ENCODE data around the gene CASP6.

The CASP6 gene

GRCh38 chr4:109718759-109719158, 15.5 kb upstream of the CASP6 start:
- no peak for DNase-seq (ENCODE audit: extremely low read depth, low read depth)
- no peak for TF ChIP-seq CTCF (IDR thresholded peaks at IDR 0.05; ENCODE audit: low read depth, low read length)

GRCh38 chr4:109713500-109713899, 10.3 kb upstream of the CASP6 start:
- no peak for TF ChIP-seq CTCF (IDR thresholded peaks at IDR 0.05; ENCODE audit: low read depth, low read length)
- DNase-seq (ENCODE audit: extremely low read depth, low read depth): no peak

GRCh38 chr4:109708990-109709389, 5.7 kb upstream of the CASP6 start:
- TF ChIP-seq CTCF (IDR thresholded peaks at IDR 0.05; ENCODE audit: low read depth, low read length): no peak
- no peak for DNase-seq (ENCODE audit: extremely low read depth, low read depth)

- no peak for DNase-seq (ENCODE audit: extremely low read depth, low read depth)
- no peak for TF ChIP-seq CTCF (IDR thresholded peaks at IDR 0.05; ENCODE audit: low read depth, low read length)
These were observed 5.2 kb upstream of the CASP6 start for GRCh38 chr4:109708435-109708834.

GRCh38 chr4:109703664-109704361, 568 bp upstream of the CASP6 start:
- TF ChIP-seq CTCF (IDR thresholded peaks at IDR 0.05; ENCODE audit: low read depth, low read length): no peak
- DNase-seq (ENCODE audit: extremely low read depth, low read depth): no peak

- DNase-seq (ENCODE audit: extremely low read depth, low read depth): no peak
- no peak for TF ChIP-seq CTCF (IDR thresholded peaks at IDR 0.05; ENCODE audit: low read depth, low read length)
These were observed 1.5 kb downstream of the CASP6 start for GRCh38 chr4:109701566-109702410.

- TF ChIP-seq CTCF (IDR thresholded peaks at IDR 0.05; ENCODE audit: low read depth, low read length): no peak
- no peak for DNase-seq (ENCODE audit: extremely low read depth, low read depth)
These were observed 3.6 kb downstream of the CASP6 start for GRCh38 chr4:109699553-109700225.
